HG02588 (cell line): ENCODE data around the gene PRSS36.
"Not testable (repeated sequence)": the region's sequence is repeated elsewhere in the genome, so short reads cannot be mapped to it uniquely, and the experiment has no call there.

Experiments used
- ATAC-seq: cut with Tn5 transposase; IDR thresholded peaks from one replicate; pipeline ENCODE4 v1.9.1; 2021; ENCODE audit warnings: mild to moderate bottlenecking, moderate library complexity; ENCODE audit not compliant: unreplicated experiment

Gene PRSS36

GRCh38 chr16:31142109-31143010, 7.5 kb downstream of the PRSS36 start:
- ATAC-seq: peak; percentile 77

DNA sequence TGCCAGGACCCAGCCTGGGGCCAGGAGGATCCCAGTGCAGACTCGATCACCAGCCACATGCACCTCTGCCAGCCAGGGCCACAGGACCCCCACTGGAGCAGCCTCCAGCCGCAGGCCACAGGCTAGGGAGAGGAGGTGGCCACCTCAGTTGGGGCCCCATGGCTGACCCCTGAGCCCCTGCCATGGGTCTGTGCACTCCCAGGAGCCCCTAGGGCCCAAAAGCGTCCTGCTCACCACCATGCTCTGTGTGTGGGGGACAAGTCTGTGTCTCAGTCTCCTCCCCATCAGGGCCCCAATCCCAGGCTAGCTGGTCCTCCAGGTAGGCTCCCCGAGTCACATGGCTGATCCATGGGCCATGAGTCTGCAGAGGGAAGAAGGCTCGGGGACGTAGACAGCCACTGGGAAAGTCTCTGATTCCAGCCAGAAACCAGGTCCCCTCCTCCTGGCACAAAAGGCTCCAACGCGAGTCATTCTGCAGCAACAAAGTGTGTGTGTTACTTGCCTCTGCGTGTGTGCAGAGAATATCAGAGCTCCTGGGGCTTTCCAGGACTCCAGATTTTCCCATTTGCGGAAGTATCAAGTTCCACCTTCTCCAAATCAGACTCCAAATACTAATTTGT, 8.3 kb downstream of the PRSS36 start:
- peak; percentile 1 for ATAC-seq

DNA sequence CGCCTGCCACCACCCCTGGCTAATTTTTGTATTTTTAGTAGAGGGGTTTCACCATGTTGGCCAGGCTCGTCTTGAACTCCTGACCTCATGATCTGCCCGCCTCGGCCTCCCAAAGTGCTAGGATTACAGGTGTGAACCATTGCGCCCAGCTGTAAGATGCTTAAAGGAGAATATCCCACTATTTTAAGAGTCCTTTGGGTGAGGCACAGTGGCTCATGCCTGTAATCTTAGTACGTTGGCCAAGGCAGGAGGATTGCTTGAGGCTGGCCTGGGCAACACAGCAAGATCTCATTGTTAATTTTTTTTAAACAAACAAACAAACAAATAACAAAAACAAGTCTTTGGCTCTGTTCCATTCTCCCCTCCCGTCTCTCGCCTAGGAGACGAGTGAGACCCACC, 8.8 kb downstream of the PRSS36 start:
- not testable (repeated sequence) for ATAC-seq

DNA sequence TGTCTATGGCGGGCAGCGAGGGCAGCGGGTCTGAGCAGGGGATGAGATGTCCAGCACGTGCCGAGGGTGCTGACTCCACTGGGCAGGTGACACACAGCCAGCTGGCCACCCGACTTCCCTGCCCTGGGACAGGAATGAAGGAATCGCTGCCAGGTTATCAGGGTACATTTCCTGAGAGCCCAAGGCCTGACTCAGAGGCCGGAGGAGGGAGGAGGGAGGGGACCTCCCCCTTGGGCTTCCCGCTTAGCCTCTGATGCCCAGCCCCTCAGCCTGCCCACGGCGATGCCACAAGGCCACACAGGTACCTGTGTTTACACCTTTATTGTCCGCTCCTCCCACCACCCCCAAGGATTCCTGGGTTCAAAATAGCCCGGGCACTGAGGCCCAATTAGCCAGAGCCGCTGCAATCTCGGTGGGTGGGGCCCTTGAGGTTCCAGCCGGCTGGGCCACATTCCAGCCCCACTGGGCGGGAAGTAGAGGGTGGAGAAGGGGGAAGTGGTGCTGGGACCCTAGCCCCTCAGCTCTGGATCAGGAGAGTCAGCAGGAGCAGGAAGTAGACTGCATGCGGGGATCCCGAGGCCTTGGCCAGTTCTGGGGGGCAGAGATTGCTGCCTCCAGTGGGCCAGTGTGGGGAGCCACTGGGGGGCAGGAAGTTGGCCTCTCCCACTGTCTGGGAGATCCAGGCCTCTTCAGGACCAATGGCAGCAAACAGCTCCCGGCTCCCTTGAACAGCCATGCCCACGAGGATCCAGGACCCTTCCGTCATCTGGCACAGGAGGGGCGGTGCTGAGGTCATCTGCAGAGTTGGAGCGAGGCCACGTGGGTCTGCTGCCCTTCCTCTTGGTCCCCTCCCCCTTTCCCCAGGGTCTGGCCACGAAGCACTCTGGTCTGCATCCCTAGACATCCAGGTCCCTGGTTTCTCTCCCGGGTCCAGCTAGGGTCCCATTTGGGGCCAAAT, 11.0 kb downstream of the PRSS36 start:
- no peak for ATAC-seq

DNA sequence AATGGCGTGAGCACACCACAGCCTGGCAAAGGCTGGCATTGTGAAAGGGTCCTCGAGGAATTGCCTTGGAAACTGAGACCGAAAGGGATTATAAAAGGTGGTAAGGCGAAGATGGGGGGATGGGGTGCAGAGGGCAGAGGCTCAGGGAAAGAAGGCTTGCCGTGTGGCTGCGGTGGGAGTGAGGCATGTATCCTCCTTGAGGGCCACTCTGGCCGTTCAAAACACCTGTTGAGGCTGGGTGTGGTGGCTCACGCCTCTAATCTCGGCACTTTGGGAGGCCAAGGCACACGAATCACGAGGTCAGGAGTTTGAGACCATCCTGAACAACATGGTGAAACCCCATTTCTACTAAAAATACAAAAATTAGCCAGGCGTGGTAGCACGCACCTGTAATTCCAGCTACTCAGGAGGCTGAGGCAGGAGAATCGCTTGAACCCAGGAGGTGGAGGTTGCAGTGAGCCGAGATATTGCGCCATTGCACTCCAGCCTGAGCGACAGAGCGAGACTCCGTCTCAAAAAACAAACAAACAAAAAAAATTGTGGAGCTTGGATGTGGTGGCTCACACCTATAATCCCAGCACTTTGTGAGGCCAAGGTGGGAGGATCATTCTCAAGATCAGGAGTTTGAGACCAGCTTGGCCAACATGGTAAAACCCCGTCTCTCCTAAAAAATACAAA, 12.9 kb downstream of the PRSS36 start:
- ATAC-seq: not testable (repeated sequence)

GRCh38 chr16:31136287-31136662, 13.6 kb downstream of the PRSS36 start:
- no peak for ATAC-seq

GRCh38 chr16:31135535-31136286, 14.2 kb downstream of the PRSS36 start, which contains the start of gene PRSS8:
Gene PRSS8, minus strand, starts transcription at chr16:31135727. Its CDS starts 229 bp downstream, at chr16:31135498.
- no peak for ATAC-seq

DNA sequence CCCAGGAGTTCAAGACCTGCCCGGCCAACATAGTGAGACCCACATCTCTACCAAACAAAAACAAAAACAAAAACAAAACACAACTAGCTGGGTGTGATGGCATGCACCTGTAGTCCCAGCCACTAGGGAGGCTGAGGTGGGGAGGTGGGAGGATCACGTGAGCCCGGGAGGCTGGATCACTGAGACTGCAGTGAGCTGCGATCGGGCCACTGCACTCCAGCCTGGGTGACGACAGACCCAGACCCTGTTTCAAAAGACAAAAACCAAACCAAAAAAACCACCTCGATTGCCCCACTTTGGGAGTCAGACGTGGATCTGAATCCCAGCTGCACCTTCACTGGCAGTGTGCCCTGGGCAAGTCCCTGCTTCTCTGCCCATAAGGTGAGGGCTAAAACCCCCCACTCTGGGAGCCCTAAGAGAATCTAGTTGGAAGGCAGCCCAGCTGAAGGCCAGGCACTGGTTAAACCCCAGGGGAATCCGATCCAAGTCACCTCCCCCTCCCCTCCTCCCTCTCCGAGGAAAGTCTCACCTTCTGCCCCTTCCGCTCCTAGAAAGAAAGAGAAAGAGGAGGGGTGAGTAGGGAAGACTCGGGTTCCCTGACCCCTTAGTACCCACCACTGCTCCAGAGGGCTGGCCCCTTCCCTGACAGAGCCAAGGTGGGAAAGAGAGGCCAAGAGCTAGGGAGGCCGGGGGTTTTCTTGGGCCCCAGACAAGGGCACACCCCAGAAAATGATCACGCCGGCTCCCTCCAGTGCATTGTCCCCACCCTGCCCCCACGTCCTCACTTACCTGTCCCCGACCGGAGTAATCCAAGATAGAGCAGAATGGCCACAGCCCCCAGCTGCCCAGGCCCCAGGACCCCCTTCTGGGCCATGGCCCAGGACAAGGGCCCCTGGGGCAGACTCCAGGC, 15.0 kb downstream of the PRSS36 start:
- no peak for ATAC-seq

DNA sequence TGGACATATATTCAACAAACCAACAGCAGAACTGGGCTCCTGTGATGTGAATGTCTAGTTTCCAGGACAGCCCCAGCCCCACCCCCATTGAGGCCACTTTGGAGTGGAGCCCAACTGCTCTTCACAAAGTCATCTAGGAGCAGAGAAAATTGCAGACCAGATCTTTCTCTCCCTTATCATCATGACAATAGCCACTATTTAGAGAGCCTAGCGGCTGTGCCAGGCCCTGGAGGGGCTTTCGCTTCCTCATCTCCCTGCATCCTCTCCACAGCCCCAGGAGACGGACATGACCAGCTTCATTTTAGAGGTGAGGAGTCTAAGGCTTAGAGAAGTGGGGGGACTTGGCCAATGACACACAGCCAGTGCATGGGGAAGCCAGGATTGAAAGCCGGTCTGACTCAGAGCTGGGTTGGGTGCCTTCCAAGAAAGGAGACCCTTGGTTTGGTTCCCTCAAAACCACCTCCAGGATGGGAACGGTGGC, 15.7 kb downstream of the PRSS36 start:
- ATAC-seq: no peak

DNA sequence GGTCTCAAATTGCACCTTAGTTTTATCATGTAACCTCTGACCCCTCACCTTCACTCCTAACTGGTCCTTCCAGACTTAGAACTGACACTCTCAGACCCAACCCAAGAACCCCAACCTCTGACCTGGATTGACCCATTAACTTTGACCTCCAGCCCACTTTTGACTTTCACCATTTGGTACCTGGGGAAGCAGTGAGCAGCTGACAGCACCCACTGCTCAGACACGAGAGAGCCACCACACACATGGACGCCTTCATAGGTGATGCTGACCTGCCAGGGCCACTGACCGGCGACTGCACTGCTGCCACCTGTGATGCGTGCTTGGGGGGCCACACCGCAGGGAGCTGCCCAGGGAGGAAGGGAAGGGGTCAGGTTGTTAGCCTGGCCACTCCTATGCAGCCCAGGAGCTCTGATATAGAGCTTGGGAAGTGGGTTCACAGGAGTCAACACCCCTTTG, 16.8 kb downstream of the PRSS36 start:
- no peak for ATAC-seq

- no peak for ATAC-seq
Observed at GRCh38 chr16:31132303-31132979, 17.4 kb downstream of the PRSS36 start.

GRCh38 chr16:31131841-31132271, 18.0 kb downstream of the PRSS36 start:
- no peak for ATAC-seq

DNA sequence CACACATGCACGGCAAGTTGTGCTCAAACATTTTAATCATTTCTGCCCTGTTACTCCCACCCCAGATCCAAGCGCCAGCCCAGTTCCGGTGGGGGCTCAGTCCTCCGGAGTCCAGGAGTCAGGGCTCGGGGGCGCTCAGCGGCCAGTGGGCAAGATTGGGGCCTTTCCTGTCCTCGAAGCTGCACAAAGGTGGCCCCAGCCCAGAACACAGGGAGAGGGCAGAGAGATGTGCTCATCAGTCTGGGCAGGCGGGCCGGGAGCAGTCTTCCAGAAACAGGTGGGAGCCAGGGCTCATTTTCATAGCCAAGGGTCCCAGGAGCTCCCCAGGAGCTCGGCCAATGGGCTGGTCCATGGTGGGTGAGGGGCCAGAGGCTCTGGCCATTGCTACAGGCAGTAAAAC, 18.4 kb downstream of the PRSS36 start:
- no peak for ATAC-seq

DNA sequence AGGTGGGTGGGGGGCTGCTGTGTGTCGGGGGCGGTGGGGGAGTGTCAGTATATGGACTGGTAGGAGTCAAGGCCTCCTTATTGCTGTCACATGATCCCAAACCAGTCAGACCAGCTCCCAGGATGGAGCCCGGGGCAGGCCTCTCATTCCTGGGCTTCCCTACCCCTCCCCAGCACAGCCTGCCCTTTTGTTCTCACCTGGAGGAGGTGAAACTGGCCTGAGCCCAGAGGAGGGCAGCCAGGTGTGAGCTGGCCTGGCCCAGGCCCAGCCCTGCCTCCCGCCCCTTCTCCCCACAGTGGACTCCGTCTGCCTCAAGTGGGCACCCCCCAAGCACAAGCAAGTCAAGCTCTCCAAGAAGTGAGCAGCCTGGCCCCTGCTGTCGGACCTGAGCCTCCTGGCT, 19.0 kb downstream of the PRSS36 start:
- no peak for ATAC-seq

DNA sequence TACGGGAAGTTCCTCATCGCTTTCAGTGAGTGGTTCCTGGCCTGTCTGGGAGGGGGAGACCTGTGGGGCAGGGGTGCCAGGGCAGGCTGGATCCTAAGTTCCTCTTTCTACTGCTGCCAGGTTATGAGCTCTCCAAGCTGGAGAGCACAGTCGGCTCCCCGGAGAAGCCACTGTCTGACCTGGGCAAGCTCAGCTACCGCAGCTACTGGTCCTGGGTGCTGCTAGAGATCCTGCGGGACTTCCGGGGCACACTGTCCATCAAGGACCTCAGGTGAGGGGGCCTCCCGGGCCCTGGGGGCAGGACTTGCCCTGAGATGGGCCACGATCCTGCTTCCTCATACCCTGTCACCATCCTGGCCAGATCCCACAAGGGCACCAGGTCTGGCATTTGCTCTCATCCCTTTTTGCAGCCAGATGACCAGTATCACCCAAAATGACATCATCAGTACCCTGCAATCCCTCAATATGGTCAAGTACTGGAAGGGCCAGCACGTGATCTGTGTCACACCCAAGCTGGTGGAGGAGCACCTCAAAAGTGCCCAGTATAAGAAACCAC, 19.5 kb downstream of the PRSS36 start:
- ATAC-seq: no peak

DNA sequence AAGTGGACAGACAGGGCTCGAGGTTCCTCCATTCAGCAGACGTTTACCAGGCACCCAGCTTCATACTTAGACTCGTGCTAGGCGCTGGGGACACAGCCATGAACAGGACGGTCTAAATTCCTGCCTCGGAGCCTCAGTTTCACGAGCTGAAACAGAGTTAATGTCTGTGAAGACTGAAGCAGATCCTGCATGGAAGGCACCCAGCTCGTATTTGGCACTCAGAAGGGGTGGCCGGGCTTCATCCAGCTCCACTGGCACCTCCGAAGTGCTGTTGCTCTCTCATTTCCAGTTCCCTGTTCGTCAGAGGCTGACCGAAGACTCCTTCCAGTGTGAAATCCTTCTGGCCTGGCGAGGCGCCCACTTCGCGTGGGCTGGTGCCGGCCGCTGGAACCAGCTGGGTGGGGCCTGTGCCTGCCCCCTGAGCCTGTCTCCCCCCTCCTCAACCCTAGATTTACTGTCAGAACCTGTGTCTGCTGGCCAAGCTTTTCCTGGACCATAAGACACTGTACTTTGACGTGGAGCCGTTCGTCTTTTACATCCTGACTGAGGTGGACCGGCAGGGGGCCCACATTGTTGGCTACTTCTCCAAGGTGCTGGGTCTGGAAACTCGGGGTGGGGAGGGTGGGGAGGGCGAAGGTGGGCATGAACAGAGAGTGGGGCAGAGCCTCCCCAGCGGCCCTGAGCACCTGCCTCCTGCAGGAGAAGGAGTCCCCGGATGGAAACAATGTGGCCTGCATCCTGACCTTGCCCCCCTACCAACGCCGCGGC, 20.1 kb downstream of the PRSS36 start:
- no peak for ATAC-seq
